CD4-positive, alpha-beta T cell (primary cell): Measurements from ENCODE around the gene TAX1BP1. TPM values are rescaled to one million over a fixed set of nuclear protein-coding genes. Genes with fewer than 3 reads are reported as not detected.

Experiments
- ATAC-seq: fragments of 200-7000 bp; cut with Tn5 transposase; one replicate; pipeline ENCODE4 v1.10.0; 2022; ENCODE audit warnings: mild to moderate bottlenecking; ENCODE audit not compliant: poor library complexity
- CTCF ChIA-PET: fragments of 350-600 bp; sonication (Branson Sonifier 250); formaldehyde crosslinking; loops from one replicate; lab custom pipeline; 2021; ENCODE audit warnings: antibody characterized with exemption, inconsistent platforms; lab: Charles Lee
- POLR2A ChIA-PET: fragments of 350-600 bp; sonication (Branson Sonifier 250); formaldehyde crosslinking; loops from one replicate; lab custom pipeline; 2021; ENCODE audit warnings: antibody characterized with exemption, inconsistent platforms; lab: Charles Lee
- DNase-seq, 14 experiments: peaks; one replicate each; pipeline ENCODE4 v3.0.0-alpha.2; 2013 to 2020; ENCODE audit warnings: mixed read lengths in 2 of 14
- H3K27ac ChIP-seq, 2 donors: one replicate each; pipeline versions ENCODE4 v1.5.1 to v1.7.0; 2013; ENCODE audit warnings: low read length in 2 of 2, low read depth in 1 of 2, mild to moderate bottlenecking in 1 of 2
- H3K27me3 ChIP-seq, 2 experiments: 1 replicate in 1 of 2; 2 replicates in 1 of 2; pipeline versions ENCODE4 v1.6.1 to v1.7.0; 2013; ENCODE audit warnings: low read length in 2 of 2, control low read depth in 1 of 2, mild to moderate bottlenecking in 1 of 2, moderate library complexity in 1 of 2; ENCODE audit not compliant: insufficient read depth in 2 of 2, control insufficient read depth in 1 of 2
- H3K36me3 ChIP-seq: one replicate; pipeline ENCODE4 v1.6.1; 2013; ENCODE audit warnings: low read length, control low read depth; ENCODE audit not compliant: insufficient read depth
- H3K4me1 ChIP-seq: one replicate; pipeline ENCODE4 v1.6.1; 2013; ENCODE audit warnings: low read length, control low read depth; ENCODE audit not compliant: insufficient read depth
- H3K4me3 ChIP-seq: one replicate; pipeline ENCODE4 v1.5.1; 2013; ENCODE audit warnings: mild to moderate bottlenecking, low read length, moderate library complexity
- H3K9me3 ChIP-seq, 2 experiments: 1 replicate in 1 of 2; 2 replicates in 1 of 2; pipeline versions ENCODE4 v1.6.1 to v1.7.0; 2013; ENCODE audit warnings: low read length in 2 of 2, mild to moderate bottlenecking in 2 of 2, control low read depth in 1 of 2, moderate library complexity in 1 of 2; ENCODE audit not compliant: control insufficient read depth in 1 of 2, insufficient read depth in 1 of 2
- H3K27ac Mint-ChIP-seq: one replicate; pipeline ENCODE4 v1.8.0; 2020; ENCODE audit warnings: mixed read lengths
- H3K27me3 Mint-ChIP-seq: one replicate; pipeline ENCODE4 v1.8.0; 2021; ENCODE audit warnings: mixed read lengths
- H3K36me3 Mint-ChIP-seq: one replicate; pipeline ENCODE4 v1.8.0; 2021; ENCODE audit warnings: low read depth, mixed read lengths
- H3K4me1 Mint-ChIP-seq: one replicate; pipeline ENCODE4 v1.8.0; 2021; ENCODE audit warnings: low read depth, mixed read lengths
- H3K4me3 Mint-ChIP-seq: one replicate; pipeline ENCODE4 v1.8.0; 2020; ENCODE audit warnings: mild to moderate bottlenecking, mixed read lengths
- H3K9me3 Mint-ChIP-seq: one replicate; pipeline ENCODE4 v1.8.0; 2020; ENCODE audit warnings: mixed read lengths
- CTCF ChIP-seq: fragments of 200-600 bp; IDR thresholded peaks from one replicate; pipeline ENCODE4 v1.8.0; 2022; ENCODE audit warnings: antibody characterized with exemption, mild to moderate bottlenecking
- intact Hi-C, 2 experiments: fragments of 100-400 bp; cut with DNase I in 1 of 2; cut with micrococcal nuclease in 1 of 2; formaldehyde crosslinking; loops; one replicate each; pipeline versions ENCODE4 v1.15.1 to v1.9.0; 2023 to 2025; cut with DNase I, micrococcal nuclease
- total RNA-seq, 174 experiments: library from RNA in 2 of 174; stranded (reverse) in 2 of 174; gene quantifications; one replicate each; pipeline ENCODE4 v1.2.3 and lab custom pipeline; 2021 to 2026

TAX1BP1 gene
- total RNA-seq, 2 experiments from 2014 or later: 115 TPM

- ATAC-seq (no peak), DNase-seq (no peak)
- H3K4me3 Mint-ChIP-seq: no peak overlapping the region
- no peak overlapping the region for H3K27ac Mint-ChIP-seq
- no peaks in the 10 kb centered on the region for H3K9me3 ChIP-seq
- H3K27me3 Mint-ChIP-seq: no peaks in the 10 kb centered on the region
- no peaks in the 10 kb centered on the region for H3K27me3 ChIP-seq
- H3K36me3 ChIP-seq: no peaks in the 10 kb centered on the region
- no peaks in the 10 kb centered on the region for H3K9me3 Mint-ChIP-seq
- no peak overlapping the region for H3K27ac ChIP-seq
- H3K4me3 ChIP-seq: no peak overlapping the region
- intact Hi-C loops: no loop called here
- ChIA-PET CTCF (no interaction called here), POLR2A (no interaction called here)
- H3K4me1 ChIP-seq: no peaks in the 10 kb centered on the region
- H3K36me3 Mint-ChIP-seq: no peaks in the 10 kb centered on the region
- no peak for TF ChIP-seq CTCF
- H3K4me1 Mint-ChIP-seq: no peaks in the 10 kb centered on the region
These were observed 129.1 kb downstream of the TAX1BP1 start for GRCh38 chr7:27869056-27869455.

GRCh38 chr7:27870595-27870994, 130.6 kb downstream of the TAX1BP1 start:
- ChIA-PET CTCF (no interaction called here), POLR2A (no interaction called here)
- H3K4me1 ChIP-seq: no peaks in the 10 kb centered on the region
- Mint-ChIP-seq H3K4me3 (no peak overlapping the region), H3K9me3 (no peaks in the 10 kb centered on the region), H3K27me3 (no peaks in the 10 kb centered on the region), H3K4me1 (no peaks in the 10 kb centered on the region), H3K36me3 (no peaks in the 10 kb centered on the region), H3K27ac (no peak overlapping the region)
- ATAC-seq (no peak), DNase-seq (no peak)
- H3K4me3 ChIP-seq: no peak overlapping the region
- TF ChIP-seq CTCF: no peak
- H3K9me3 ChIP-seq: no peaks in the 10 kb centered on the region
- intact Hi-C loops: no loop called here
- H3K27me3 ChIP-seq: no peaks in the 10 kb centered on the region
- H3K36me3 ChIP-seq: no peaks in the 10 kb centered on the region
- no peak overlapping the region for H3K27ac ChIP-seq

- ATAC-seq (no peak), DNase-seq (no peak)
- Mint-ChIP-seq H3K36me3 (no peaks in the 10 kb centered on the region), H3K4me1 (no peaks in the 10 kb centered on the region), H3K9me3 (no peaks in the 10 kb centered on the region), H3K27ac (no peak overlapping the region), H3K4me3 (no peak overlapping the region), H3K27me3 (no peaks in the 10 kb centered on the region)
- no peaks in the 10 kb centered on the region for H3K4me1 ChIP-seq
- POLR2A ChIA-PET: no interaction called here
- H3K4me3 ChIP-seq: no peak overlapping the region
- H3K36me3 ChIP-seq: no peaks in the 10 kb centered on the region
- no peak for TF ChIP-seq CTCF
- H3K27me3 ChIP-seq: no peaks in the 10 kb centered on the region
- CTCF ChIA-PET: no interaction called here
- no peaks in the 10 kb centered on the region for H3K9me3 ChIP-seq
- H3K27ac ChIP-seq: no peak overlapping the region
- intact Hi-C loops: no loop called here
These were observed 131.1 kb downstream of the TAX1BP1 start for GRCh38 chr7:27871086-27871485.
